ENCODE measurements around the gene EPHB1. TPM values are rescaled to one million over a fixed set of nuclear protein-coding genes. Genes with fewer than 3 reads are reported as not detected.
A peak's percentile ranks its signal among the peaks of the same experiment; 100 is the strongest.

Gene EPHB1
- 1 to 10 TPM in 2 of 4 donors, under 1 TPM in 2; 0.82 to 2.2 (median 1.2) TPM for total RNA-seq

- WGBS, 2 donors (ENCODE audit: low coverage in 1 of 2), result 0% methylated on average over 61 of the region's 70 CpGs; no CpG with 5 or more reads in 1 of the 2 donors
- Histone ChIP-seq H3K27ac (peak within 1 kb of the TSS in 2 of 4 donors; percentile 28 to 75), H3K4me3 (peak within 1 kb of the TSS; percentile 17 to 54 (median 26)), H3K36me3 (no peaks in the 10 kb centered on the region), H3K27me3 (peaks cover 32% of the 10 kb centered on the region), H3K4me1 (peaks cover 0 to 18% (median 13%) of the 10 kb centered on the region in 4 donors), H3K9me3 (no peaks in the 10 kb centered on the region)
- in situ Hi-C loops (cut with MboI; ENCODE audit: low pct_ligation_motif_present in 1 of 4, low pct_unique_long_range_greater_than_20kb in 1 of 4, low sequenced_read_pairs in 3 of 4), result loop anchor here (25.0 kb wide), 3 partner anchors 692 to 1092 kb away; no protein-coding TSS in a partner anchor
- intact Hi-C loops (cut with DNase I; ENCODE audit: low total_unique reads), result loop anchor here (10.0 kb wide), 2 partner anchors 710 to 1100 kb away; no protein-coding TSS in a partner anchor
- TF ChIP-seq EP300 (IDR thresholded peaks at IDR 0.05; ENCODE audit: low read depth), result no peak
- peak; percentile 76 to 86 (median 78) for TF ChIP-seq CTCF (IDR thresholded peaks at IDR 0.05)
- peak in 2 of 3 donors; percentile 20 to 42 for TF ChIP-seq POLR2AphosphoS5 (IDR thresholded peaks at IDR 0.05)
- no peak for TF ChIP-seq POLR2A (IDR thresholded peaks at IDR 0.05)
- DNase-seq, result peak; percentile 70
These were observed at the start of gene EPHB1 for GRCh38 chr3:134794950-134795745. Gene EPHB1, plus strand, starts transcription at chr3:134795260.

GRCh38 chr3:134748698-134749097 lies 46.4 kb upstream of the EPHB1 start:
- Histone ChIP-seq H3K4me1 (no peaks in the 10 kb centered on the region), H3K4me3 (no peak overlapping the region), H3K9me3 (no peaks in the 10 kb centered on the region), H3K27me3 (no peaks in the 10 kb centered on the region), H3K36me3 (no peaks in the 10 kb centered on the region), H3K27ac (no peak overlapping the region)
- WGBS, 2 donors (ENCODE audit: low coverage in 1 of 2), result 95% methylated on average over 1 of the region's 1 CpG; no CpG with 5 or more reads in 1 of the 2 donors
- no peak for TF ChIP-seq CTCF (IDR thresholded peaks at IDR 0.05)
- TF ChIP-seq EP300 (IDR thresholded peaks at IDR 0.05; ENCODE audit: low read depth), result no peak
- TF ChIP-seq POLR2AphosphoS5 (IDR thresholded peaks at IDR 0.05), result no peak
- no peak for TF ChIP-seq POLR2A (IDR thresholded peaks at IDR 0.05)
- no peak for DNase-seq
- in situ Hi-C loops (cut with MboI; ENCODE audit: low pct_ligation_motif_present in 1 of 4, low pct_unique_long_range_greater_than_20kb in 1 of 4, low sequenced_read_pairs in 3 of 4), result no loop called here
- intact Hi-C loops (cut with DNase I; ENCODE audit: low total_unique reads), result no loop called here

- H3K9me3 ChIP-seq, result no peaks in the 10 kb centered on the region
- in situ Hi-C loops (cut with MboI; ENCODE audit: low pct_ligation_motif_present in 1 of 4, low pct_unique_long_range_greater_than_20kb in 1 of 4, low sequenced_read_pairs in 3 of 4) (no loop called here), intact Hi-C loops (cut with DNase I; ENCODE audit: low total_unique reads) (no loop called here)
- TF ChIP-seq CTCF (IDR thresholded peaks at IDR 0.05) (no peak), EP300 (IDR thresholded peaks at IDR 0.05; ENCODE audit: low read depth) (no peak), POLR2AphosphoS5 (IDR thresholded peaks at IDR 0.05) (no peak), POLR2A (IDR thresholded peaks at IDR 0.05) (no peak)
- DNase-seq, result no peak
- H3K27ac ChIP-seq, result no peak overlapping the region
- WGBS, 2 donors (ENCODE audit: low coverage in 1 of 2), result 76 to 100% methylated on average over 1 to 2 of the region's 2 CpGs
- no peaks in the 10 kb centered on the region for H3K4me1 ChIP-seq
- no peak overlapping the region for H3K4me3 ChIP-seq
- H3K27me3 ChIP-seq, result no peaks in the 10 kb centered on the region
- H3K36me3 ChIP-seq, result no peaks in the 10 kb centered on the region
These were observed 45.9 kb upstream of the EPHB1 start for GRCh38 chr3:134749174-134749573.

GRCh38 chr3:134749802-134750553 lies 45.1 kb upstream of the EPHB1 start:
- no peak for DNase-seq
- H3K4me3 ChIP-seq, result no peak overlapping the region
- intact Hi-C loops (cut with DNase I; ENCODE audit: low total_unique reads), result loop anchor here (10.0 kb wide), 1 partner anchor 145 kb away; no protein-coding TSS in a partner anchor
- no peak for TF ChIP-seq POLR2A (IDR thresholded peaks at IDR 0.05)
- TF ChIP-seq EP300 (IDR thresholded peaks at IDR 0.05; ENCODE audit: low read depth), result no peak
- no peak for TF ChIP-seq CTCF (IDR thresholded peaks at IDR 0.05)
- TF ChIP-seq POLR2AphosphoS5 (IDR thresholded peaks at IDR 0.05), result no peak
- in situ Hi-C loops (cut with MboI; ENCODE audit: low pct_ligation_motif_present in 1 of 4, low pct_unique_long_range_greater_than_20kb in 1 of 4, low sequenced_read_pairs in 3 of 4), result no loop called here
- H3K4me1 ChIP-seq, result no peaks in the 10 kb centered on the region
- no peaks in the 10 kb centered on the region for H3K27me3 ChIP-seq
- no peaks in the 10 kb centered on the region for H3K36me3 ChIP-seq
- 70% methylated on average over 7 of the region's 7 CpGs; no CpG with 5 or more reads in 1 of the 2 donors for WGBS, 2 donors (ENCODE audit: low coverage in 1 of 2)
- no peaks in the 10 kb centered on the region for H3K9me3 ChIP-seq
- no peak overlapping the region for H3K27ac ChIP-seq

Data from transverse colon (tissue), 4 donors.